DOHH2 (cell line): ENCODE measurements around the gene GPATCH4.

ENCODE experiments used
- H3F3A ChIP-seq: fragments of 200-600 bp; sonication (generic), shearing (Covaris generic); 2 replicates; pipeline ENCODE4 v1.6.0; 2016; ENCODE audit warnings: antibody characterized with exemption, mild to moderate bottlenecking; ENCODE audit not compliant: control insufficient read depth, insufficient read depth
- H3K27ac ChIP-seq: fragments of 200-600 bp; sonication (generic); 2 replicates; pipeline ENCODE4 v1.5.1; 2014; ENCODE audit warnings: low read depth, mild to moderate bottlenecking, low read length, moderate library complexity
- H3K27me3 ChIP-seq: fragments of 200-600 bp; sonication (generic); 2 replicates; pipeline ENCODE4 v1.6.1; 2014; ENCODE audit warnings: mild to moderate bottlenecking, low read length, mixed read lengths; ENCODE audit not compliant: control insufficient read depth
- H3K36me3 ChIP-seq: fragments of 200-600 bp; sonication (generic); 2 replicates; pipeline ENCODE4 v1.6.1; 2014; ENCODE audit warnings: mild to moderate bottlenecking, low read length, moderate library complexity, mixed read lengths; ENCODE audit not compliant: control insufficient read depth
- H3K4me1 ChIP-seq: fragments of 200-600 bp; sonication (generic); 2 replicates; pipeline ENCODE4 v1.6.1; 2014; ENCODE audit warnings: mild to moderate bottlenecking, low read length, mixed read lengths; ENCODE audit not compliant: control insufficient read depth
- H3K4me2 ChIP-seq: fragments of 200-600 bp; sonication (generic); 2 replicates; pipeline ENCODE4 v1.6.0; 2014; ENCODE audit warnings: mild to moderate bottlenecking, low read length, moderate library complexity
- H3K4me3 ChIP-seq: fragments of 200-600 bp; sonication (generic); 2 replicates; pipeline ENCODE4 v1.5.1; 2014; ENCODE audit warnings: mild to moderate bottlenecking, low read length, mixed read lengths
- H3K79me2 ChIP-seq: fragments of 200-600 bp; sonication (generic); 2 replicates; pipeline ENCODE4 v1.6.1; 2014; ENCODE audit warnings: mild to moderate bottlenecking, low read length, mixed read lengths; ENCODE audit not compliant: control insufficient read depth
- H3K9me2 ChIP-seq: fragments of 200-600 bp; sonication (generic); replicated peaks from 2 replicates; pipeline ENCODE4 v1.6.1; 2014; ENCODE audit warnings: mild to moderate bottlenecking, low read length, mixed read lengths; ENCODE audit not compliant: control insufficient read depth
- H3K9me3 ChIP-seq: fragments of 200-600 bp; sonication (generic); 2 replicates; pipeline ENCODE4 v1.6.1; 2014; ENCODE audit warnings: antibody characterized with exemption, low read length, mixed read lengths; ENCODE audit not compliant: control insufficient read depth, insufficient read depth
- H4K20me1 ChIP-seq: fragments of 200-600 bp; sonication (generic); 2 replicates; pipeline ENCODE4 v1.6.0; 2014; ENCODE audit warnings: low read depth, mild to moderate bottlenecking, antibody characterized with exemption, low read length, moderate library complexity; ENCODE audit not compliant: control insufficient read depth, insufficient read depth
- CTCF ChIP-seq: fragments of 200-600 bp; sonication (generic); IDR thresholded peaks from one replicate; pipeline ENCODE4 v1.5.1; 2014; ENCODE audit warnings: antibody characterized with exemption, mild to moderate bottlenecking, low read depth, low read length; ENCODE audit not compliant: poor library complexity, severe bottlenecking
- EZH2phosphoT487 ChIP-seq: fragments of 200-600 bp; sonication (generic); IDR thresholded peaks from 2 replicates; pipeline ENCODE4 v1.6.1; 2017; ENCODE audit warnings: borderline replicate concordance, mild to moderate bottlenecking, antibody characterized with exemption, low read length, moderate library complexity, mixed read lengths

The GPATCH4 gene

GRCh38 chr1:156595016-156595415, 6.3 kb downstream of the GPATCH4 start:
- Histone ChIP-seq H3K4me1 (peaks cover 34% of the 10 kb centered on the region), H3F3A (peaks cover 43% of the 10 kb centered on the region), H3K36me3 (peaks cover 81% of the 10 kb centered on the region), H3K4me2 (no peak overlapping the region), H3K27ac (no peak overlapping the region), H3K9me3 (no peaks in the 10 kb centered on the region), H4K20me1 (no peaks in the 10 kb centered on the region), H3K27me3 (no peaks in the 10 kb centered on the region), H3K4me3 (no peak overlapping the region), H3K79me2 (peaks cover 50% of the 10 kb centered on the region), H3K9me2 (no peaks in the 10 kb centered on the region)
- TF ChIP-seq CTCF = no peak
- TF ChIP-seq EZH2phosphoT487 = no peak

- Histone ChIP-seq H3K9me2 (no peaks in the 10 kb centered on the region), H4K20me1 (no peaks in the 10 kb centered on the region), H3K27ac (no peak overlapping the region), H3K9me3 (no peaks in the 10 kb centered on the region), H3K4me2 (no peak overlapping the region), H3F3A (peaks cover 41% of the 10 kb centered on the region), H3K27me3 (no peaks in the 10 kb centered on the region), H3K36me3 (peaks cover 75% of the 10 kb centered on the region), H3K4me1 (peaks cover 26% of the 10 kb centered on the region), H3K79me2 (peaks cover 42% of the 10 kb centered on the region), H3K4me3 (no peak overlapping the region)
- TF ChIP-seq CTCF (no peak), EZH2phosphoT487 (no peak)
Measured at GRCh38 chr1:156594190-156594589, 7.1 kb downstream of the GPATCH4 start.

GRCh38 chr1:156593661-156593989, 7.7 kb downstream of the GPATCH4 start:
- no peak for TF ChIP-seq EZH2phosphoT487
- no peak for TF ChIP-seq CTCF
- Histone ChIP-seq H3K27me3 (no peaks in the 10 kb centered on the region), H3K79me2 (peaks cover 36% of the 10 kb centered on the region), H3K27ac (no peak overlapping the region), H3K36me3 (peaks cover 70% of the 10 kb centered on the region), H3K9me3 (no peaks in the 10 kb centered on the region), H3K4me3 (no peak overlapping the region), H3K4me2 (0 out of 2 replicates have a peak overlapping the region, but pooled peaks have one; percentile 93), H3K4me1 (peaks cover 26% of the 10 kb centered on the region), H3K9me2 (no peaks in the 10 kb centered on the region), H3F3A (peaks cover 43% of the 10 kb centered on the region), H4K20me1 (no peaks in the 10 kb centered on the region)
